ENCODE data around the gene OR51G2. TPM values are rescaled to one million over a fixed set of nuclear protein-coding genes. Genes with fewer than 3 reads are reported as not detected.
"Not testable (repeated sequence)": the region's sequence is repeated elsewhere in the genome, so short reads cannot be mapped to it uniquely, and the experiment has no call there.

The OR51G2 gene
- not detected in 3 replicates for total RNA-seq
- long read RNA-seq = 0 reads

- no peaks in the 10 kb centered on the region for H3K9me3 Mint-ChIP-seq (ENCODE audit: low read depth)
- no peak for TF ChIP-seq CTCF (IDR thresholded peaks at IDR 0.05)
Measured at GRCh38 chr11:4919250-4919649, at the start of gene OR51G2. OR51G2 (minus strand) TSS chr11:4919350; CDS start chr11:4915663, 3,687 bp downstream.

GRCh38 chr11:4962816-4963215 lies 43.7 kb upstream of the OR51G2 start:
- no peaks in the 10 kb centered on the region for H3K4me1 Mint-ChIP-seq (ENCODE audit: low read depth)
- no peaks in the 10 kb centered on the region for H3K36me3 Mint-ChIP-seq (ENCODE audit: low read depth)
- peaks cover 8% of the 10 kb centered on the region for H3K9me3 Mint-ChIP-seq (ENCODE audit: low read depth)
- H3K4me3 Mint-ChIP-seq (ENCODE audit: unreplicated experiment) = no peak overlapping the region
- no peak for TF ChIP-seq CTCF (IDR thresholded peaks at IDR 0.05)
- no peak for DNase-seq (ENCODE audit: low spot score)
- no peak overlapping the region for H3K27ac Mint-ChIP-seq (ENCODE audit: unreplicated experiment)
- peaks cover 10% of the 10 kb centered on the region for H3K27me3 Mint-ChIP-seq (ENCODE audit: low read depth)

More at GRCh38 chr11:4919250-4919649, at the start of gene OR51G2:
- H3K36me3 Mint-ChIP-seq (ENCODE audit: low read depth) = peaks cover 1% of the 10 kb centered on the region
- H3K27me3 Mint-ChIP-seq (ENCODE audit: low read depth) = peaks cover 15% of the 10 kb centered on the region
- DNase-seq (ENCODE audit: low spot score) = no peak
- H3K4me1 Mint-ChIP-seq (ENCODE audit: low read depth) = no peaks in the 10 kb centered on the region
- H3K27ac Mint-ChIP-seq (ENCODE audit: unreplicated experiment) = no peak within 1 kb of the TSS
- H3K4me3 Mint-ChIP-seq (ENCODE audit: unreplicated experiment) = no peak within 1 kb of the TSS

GRCh38 chr11:4960877-4961276 lies 41.7 kb upstream of the OR51G2 start:
- TF ChIP-seq CTCF (IDR thresholded peaks at IDR 0.05) = no peak
- DNase-seq (ENCODE audit: low spot score) = no peak
- Mint-ChIP-seq H3K9me3 (ENCODE audit: low read depth) (peaks cover 8% of the 10 kb centered on the region), H3K27me3 (ENCODE audit: low read depth) (peaks cover 6% of the 10 kb centered on the region), H3K27ac (ENCODE audit: unreplicated experiment) (no peak overlapping the region), H3K4me1 (ENCODE audit: low read depth) (no peaks in the 10 kb centered on the region), H3K4me3 (ENCODE audit: unreplicated experiment) (no peak overlapping the region), H3K36me3 (ENCODE audit: low read depth) (no peaks in the 10 kb centered on the region)

- Mint-ChIP-seq H3K27me3 (ENCODE audit: low read depth) (peaks cover 9% of the 10 kb centered on the region), H3K36me3 (ENCODE audit: low read depth) (no peaks in the 10 kb centered on the region), H3K4me3 (ENCODE audit: unreplicated experiment) (no peak overlapping the region), H3K9me3 (ENCODE audit: low read depth) (no peaks in the 10 kb centered on the region), H3K4me1 (ENCODE audit: low read depth) (no peaks in the 10 kb centered on the region), H3K27ac (ENCODE audit: unreplicated experiment) (no peak overlapping the region)
- no peak for TF ChIP-seq CTCF (IDR thresholded peaks at IDR 0.05)
- no peak for DNase-seq (ENCODE audit: low spot score)
Measured at GRCh38 chr11:4957396-4957795, 38.2 kb upstream of the OR51G2 start.

GRCh38 chr11:4955613-4956012 lies 36.5 kb upstream of the OR51G2 start, which contains the start of gene OR51A2:
OR51A2 (minus strand) TSS chr11:4955713; CDS start chr11:4955713, 0 bp downstream.
- DNase-seq (ENCODE audit: low spot score); H3K9me3 Mint-ChIP-seq (ENCODE audit: low read depth); H3K36me3 Mint-ChIP-seq (ENCODE audit: low read depth); H3K4me1 Mint-ChIP-seq (ENCODE audit: low read depth); H3K4me3 Mint-ChIP-seq (ENCODE audit: unreplicated experiment); H3K27ac Mint-ChIP-seq (ENCODE audit: unreplicated experiment): not testable (repeated sequence)
- H3K27me3 Mint-ChIP-seq (ENCODE audit: low read depth) = peaks cover 11% of the 10 kb centered on the region

- no peaks in the 10 kb centered on the region for H3K9me3 Mint-ChIP-seq (ENCODE audit: low read depth)
- TF ChIP-seq CTCF (IDR thresholded peaks at IDR 0.05) = no peak
Measured at GRCh38 chr11:4947505-4947904, 28.4 kb upstream of the OR51G2 start, which contains the start of gene OR51A4. OR51A4 (minus strand) TSS chr11:4947605; CDS start chr11:4947100, 505 bp downstream.

More at GRCh38 chr11:4947505-4947904, 28.4 kb upstream of the OR51G2 start, which contains the start of gene OR51A4:
- no peaks in the 10 kb centered on the region for H3K36me3 Mint-ChIP-seq (ENCODE audit: low read depth)
- H3K27me3 Mint-ChIP-seq (ENCODE audit: low read depth) = peaks cover 15% of the 10 kb centered on the region
- H3K4me1 Mint-ChIP-seq (ENCODE audit: low read depth) = no peaks in the 10 kb centered on the region
- no peak for DNase-seq (ENCODE audit: low spot score)
- no peak within 1 kb of the TSS for H3K4me3 Mint-ChIP-seq (ENCODE audit: unreplicated experiment)
- H3K27ac Mint-ChIP-seq (ENCODE audit: unreplicated experiment) = no peak within 1 kb of the TSS
